ENCODE measurements around the gene IFFO2.
A peak's percentile ranks its signal among the peaks of the same experiment; 100 is the strongest.

The IFFO2 gene

GRCh38 chr1:18927082-18927653 is 29.3 kb downstream of the IFFO2 start:
- TF ChIP-seq CTCF (IDR thresholded peaks at IDR 0.05; ENCODE audit: low read depth, low read length) = no peak
- no peak overlapping the region for H3K4me3 ChIP-seq (replicated peaks in 1 of 2; ENCODE audit: low read depth in 2 of 2, low read length in 2 of 2)
- no peak for DNase-seq (ENCODE audit: low read depth in 2 of 2)

DNA sequence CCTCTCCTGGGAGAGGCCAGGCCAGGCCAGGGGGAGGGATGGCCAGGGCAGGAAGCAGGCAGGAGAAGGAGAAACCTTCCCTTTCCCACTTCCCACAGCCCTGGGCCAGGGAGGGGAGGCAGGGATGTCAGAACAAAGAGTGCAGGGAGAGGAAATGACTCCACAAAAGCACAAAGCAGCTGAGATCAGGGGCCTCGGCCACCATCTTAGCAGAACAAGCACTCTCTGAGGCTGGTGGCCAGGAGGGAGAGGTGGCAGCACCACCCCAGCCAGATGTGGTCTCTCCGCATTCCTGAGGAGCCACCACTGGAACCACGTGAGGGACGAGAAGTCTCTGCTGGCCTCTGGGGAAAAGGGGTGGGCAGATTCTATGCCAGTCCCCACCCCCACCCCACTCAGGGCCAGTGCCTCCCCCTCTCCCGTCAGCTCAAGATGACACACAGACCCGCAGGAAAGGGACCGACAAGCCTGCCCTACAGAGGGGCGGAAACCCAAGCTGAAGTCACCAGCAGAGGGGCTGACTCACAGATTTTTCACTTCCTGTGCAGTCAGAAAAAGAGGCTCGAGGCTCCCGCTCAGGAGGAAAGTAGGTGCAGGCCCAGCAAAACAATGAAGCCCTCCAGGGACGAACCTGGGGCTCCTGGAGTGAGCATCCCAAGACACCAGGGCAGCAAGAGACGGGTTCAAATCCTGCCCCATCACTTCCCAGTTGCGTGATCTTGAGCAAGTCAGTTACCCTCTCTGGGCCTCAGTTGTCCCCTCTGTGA is 30.0 kb downstream of the IFFO2 start:
- peak; percentile 93 to 98 for DNase-seq (ENCODE audit: low read depth in 2 of 2)
- no peak for TF ChIP-seq CTCF (IDR thresholded peaks at IDR 0.05; ENCODE audit: low read depth, low read length)
- no peak overlapping the region for H3K4me3 ChIP-seq (replicated peaks in 1 of 2; ENCODE audit: low read depth in 2 of 2, low read length in 2 of 2)

DNA sequence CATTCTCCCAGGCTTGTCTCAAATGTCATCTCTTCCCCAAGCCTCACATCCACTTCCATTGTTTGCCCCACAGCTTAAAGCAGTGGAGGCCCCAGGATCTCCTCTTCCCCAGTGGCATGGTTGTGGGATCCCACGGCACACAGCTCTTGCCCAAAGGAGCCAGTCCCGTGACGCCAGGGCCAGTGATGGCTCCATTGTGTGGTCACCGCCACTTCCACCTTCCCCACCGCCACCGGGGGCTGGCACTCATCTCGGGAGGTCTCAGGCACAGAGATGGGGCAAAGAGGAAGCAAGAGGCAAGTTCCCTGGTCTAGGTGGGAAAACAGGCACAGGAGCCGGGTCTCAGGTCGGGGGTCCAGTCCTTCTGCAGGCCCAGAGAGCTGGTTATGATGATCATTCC is 31.2 kb downstream of the IFFO2 start:
- H3K4me3 ChIP-seq (replicated peaks in 1 of 2; ENCODE audit: low read depth in 2 of 2, low read length in 2 of 2) = no peak overlapping the region
- no peak for TF ChIP-seq CTCF (IDR thresholded peaks at IDR 0.05; ENCODE audit: low read depth, low read length)

GRCh38 chr1:18924221-18924691 is 32.2 kb downstream of the IFFO2 start:
- DNase-seq (ENCODE audit: low read depth in 2 of 2) = peak in 1 of 2 donors; percentile 48
- TF ChIP-seq CTCF (IDR thresholded peaks at IDR 0.05; ENCODE audit: low read depth, low read length) = no peak
- H3K4me3 ChIP-seq (replicated peaks in 1 of 2; ENCODE audit: low read depth in 2 of 2, low read length in 2 of 2) = no peak overlapping the region

More for the DNA sequence above, 31.2 kb downstream of the IFFO2 start:
- no peak for DNase-seq (ENCODE audit: low read depth in 2 of 2)

GRCh38 chr1:18923756-18924211 is 32.7 kb downstream of the IFFO2 start:
- TF ChIP-seq CTCF (IDR thresholded peaks at IDR 0.05; ENCODE audit: low read depth, low read length) = no peak
- no peak overlapping the region for H3K4me3 ChIP-seq (replicated peaks in 1 of 2; ENCODE audit: low read depth in 2 of 2, low read length in 2 of 2)
- peak in 1 of 2 donors; percentile 36 for DNase-seq (ENCODE audit: low read depth in 2 of 2)

GRCh38 chr1:18922848-18923755 is 33.4 kb downstream of the IFFO2 start:
- no peak for TF ChIP-seq CTCF (IDR thresholded peaks at IDR 0.05; ENCODE audit: low read depth, low read length)
- DNase-seq (ENCODE audit: low read depth in 2 of 2) = no peak
- no peak overlapping the region for H3K4me3 ChIP-seq (replicated peaks in 1 of 2; ENCODE audit: low read depth in 2 of 2, low read length in 2 of 2)
